ENCODE data around the gene CHCT1.

Gene CHCT1

GRCh38 chr17:60463157-60463835 lies 41.0 kb downstream of the CHCT1 start:
- Histone ChIP-seq H3K27me3 (ENCODE audit: insufficient read depth, low read length) (no peaks in the 10 kb centered on the region), H3K4me1 (ENCODE audit: insufficient read depth, low read length, severe bottlenecking) (no peaks in the 10 kb centered on the region), H3K9ac (ENCODE audit: low read length) (no peak overlapping the region), H3K27ac (ENCODE audit: low read depth, low read length, poor library complexity, severe bottlenecking) (no peak overlapping the region), H3K9me2 (ENCODE audit: low read depth, low read length) (no peaks in the 10 kb centered on the region), H3F3A (ENCODE audit: insufficient read depth, low read length) (no peaks in the 10 kb centered on the region), H2AFZ (ENCODE audit: low read length) (no peak overlapping the region), H3K4me3 (ENCODE audit: low read depth, low read length, poor library complexity, severe bottlenecking) (no peak overlapping the region), H3K9me3 (ENCODE audit: low read length) (no peaks in the 10 kb centered on the region), H3K36me3 (ENCODE audit: insufficient read depth, low read length) (peaks cover 71% of the 10 kb centered on the region), H3K79me2 (ENCODE audit: insufficient read depth, low read length) (no peaks in the 10 kb centered on the region), H3K4me2 (ENCODE audit: low read length) (no peak overlapping the region), H4K20me1 (ENCODE audit: insufficient read depth, low read length) (no peaks in the 10 kb centered on the region)
- TF ChIP-seq CTCF (IDR thresholded peaks at IDR 0.05; ENCODE audit: low read length): no peak
- TF ChIP-seq EZH2 (IDR thresholded peaks at IDR 0.05; ENCODE audit: borderline replicate concordance, low read length): no peak

- H3K79me2 ChIP-seq (ENCODE audit: insufficient read depth, low read length): no peaks in the 10 kb centered on the region
- H3K36me3 ChIP-seq (ENCODE audit: insufficient read depth, low read length): peaks cover 68% of the 10 kb centered on the region
- no peaks in the 10 kb centered on the region for H3K27me3 ChIP-seq (ENCODE audit: insufficient read depth, low read length)
- H3F3A ChIP-seq (ENCODE audit: insufficient read depth, low read length): no peaks in the 10 kb centered on the region
- H2AFZ ChIP-seq (ENCODE audit: low read length): no peak overlapping the region
- H3K4me3 ChIP-seq (ENCODE audit: low read depth, low read length, poor library complexity, severe bottlenecking): no peak overlapping the region
- H3K9ac ChIP-seq (ENCODE audit: low read length): no peak overlapping the region
- TF ChIP-seq CTCF (IDR thresholded peaks at IDR 0.05; ENCODE audit: low read length) (no peak), EZH2 (IDR thresholded peaks at IDR 0.05; ENCODE audit: borderline replicate concordance, low read length) (no peak)
- H4K20me1 ChIP-seq (ENCODE audit: insufficient read depth, low read length): no peaks in the 10 kb centered on the region
- H3K9me2 ChIP-seq (ENCODE audit: low read depth, low read length): no peaks in the 10 kb centered on the region
- no peak overlapping the region for H3K27ac ChIP-seq (ENCODE audit: low read depth, low read length, poor library complexity, severe bottlenecking)
- no peaks in the 10 kb centered on the region for H3K9me3 ChIP-seq (ENCODE audit: low read length)
- no peak overlapping the region for H3K4me2 ChIP-seq (ENCODE audit: low read length)
- H3K4me1 ChIP-seq (ENCODE audit: insufficient read depth, low read length, severe bottlenecking): no peaks in the 10 kb centered on the region
These were observed 42.1 kb downstream of the CHCT1 start for GRCh38 chr17:60464343-60464742.

GRCh38 chr17:60468371-60468770 lies 46.1 kb downstream of the CHCT1 start:
- Histone ChIP-seq H3K9me3 (ENCODE audit: low read length) (peaks cover 11% of the 10 kb centered on the region; the same call in 1 of the 2 replicates), H3K36me3 (ENCODE audit: insufficient read depth, low read length) (peaks cover 61% of the 10 kb centered on the region), H3K9me2 (ENCODE audit: low read depth, low read length) (no peaks in the 10 kb centered on the region), H3K4me3 (ENCODE audit: low read depth, low read length, poor library complexity, severe bottlenecking) (no peak overlapping the region), H3K27ac (ENCODE audit: low read depth, low read length, poor library complexity, severe bottlenecking) (no peak overlapping the region), H3K4me2 (ENCODE audit: low read length) (no peak overlapping the region), H3K79me2 (ENCODE audit: insufficient read depth, low read length) (no peaks in the 10 kb centered on the region), H3K9ac (ENCODE audit: low read length) (no peak overlapping the region), H3K4me1 (ENCODE audit: insufficient read depth, low read length, severe bottlenecking) (peaks cover 9% of the 10 kb centered on the region), H2AFZ (ENCODE audit: low read length) (no peak overlapping the region), H4K20me1 (ENCODE audit: insufficient read depth, low read length) (no peaks in the 10 kb centered on the region), H3F3A (ENCODE audit: insufficient read depth, low read length) (no peaks in the 10 kb centered on the region), H3K27me3 (ENCODE audit: insufficient read depth, low read length) (no peaks in the 10 kb centered on the region)
- TF ChIP-seq EZH2 (IDR thresholded peaks at IDR 0.05; ENCODE audit: borderline replicate concordance, low read length): no peak
- TF ChIP-seq CTCF (IDR thresholded peaks at IDR 0.05; ENCODE audit: low read length): no peak

Data from OCI-LY1 (cell line).